GM19468 (cell line): Measurements from ENCODE around the gene LYPD3.
A peak's percentile ranks its signal among the peaks of the same experiment; 100 is the strongest.
"Not testable (repeated sequence)": the region's sequence is repeated elsewhere in the genome, so short reads cannot be mapped to it uniquely, and the experiment has no call there.

Source experiments
- ATAC-seq: cut with Tn5 transposase; IDR thresholded peaks from one replicate; pipeline ENCODE4 v1.9.1; 2021; ENCODE audit warnings: mild to moderate bottlenecking, moderate library complexity, moderate number of reproducible peaks; ENCODE audit not compliant: unreplicated experiment; ENCODE audit errors: extremely low read depth

The LYPD3 gene

DNA sequence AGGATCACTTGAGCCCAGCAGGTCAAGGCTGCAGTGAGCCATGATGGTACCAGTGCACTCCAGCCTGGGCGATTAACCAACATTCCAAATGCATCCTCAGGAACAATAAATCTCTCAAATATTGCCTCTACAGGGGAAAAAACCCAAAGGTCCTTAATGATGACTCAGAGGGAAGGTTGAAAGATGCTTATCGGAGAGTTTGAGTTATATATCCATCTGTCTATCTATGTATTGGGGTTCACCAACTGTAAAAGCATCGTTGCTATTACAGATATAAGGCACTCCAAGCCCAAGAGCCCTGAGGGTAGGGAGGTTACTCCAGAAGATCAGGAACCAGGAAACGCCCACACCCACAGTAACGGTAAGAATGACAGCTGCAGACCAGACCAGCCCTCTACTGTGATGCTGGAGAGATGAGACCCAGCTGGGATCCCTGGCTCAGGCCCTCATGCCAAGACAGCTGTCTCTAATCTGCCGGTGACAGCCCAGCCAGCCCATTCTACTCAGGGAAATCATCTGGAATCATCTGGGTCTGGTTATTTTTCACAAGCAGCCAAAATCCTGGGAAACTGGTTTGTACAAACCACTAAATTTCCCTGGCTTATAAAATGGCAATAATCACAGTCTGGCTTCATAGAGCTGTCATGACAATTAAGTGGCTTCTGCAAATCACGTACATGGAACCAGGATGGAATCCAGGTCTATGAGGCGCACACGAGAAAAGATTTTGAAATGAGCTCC lies 26.9 kb downstream of the LYPD3 start:
- no peak for ATAC-seq

DNA sequence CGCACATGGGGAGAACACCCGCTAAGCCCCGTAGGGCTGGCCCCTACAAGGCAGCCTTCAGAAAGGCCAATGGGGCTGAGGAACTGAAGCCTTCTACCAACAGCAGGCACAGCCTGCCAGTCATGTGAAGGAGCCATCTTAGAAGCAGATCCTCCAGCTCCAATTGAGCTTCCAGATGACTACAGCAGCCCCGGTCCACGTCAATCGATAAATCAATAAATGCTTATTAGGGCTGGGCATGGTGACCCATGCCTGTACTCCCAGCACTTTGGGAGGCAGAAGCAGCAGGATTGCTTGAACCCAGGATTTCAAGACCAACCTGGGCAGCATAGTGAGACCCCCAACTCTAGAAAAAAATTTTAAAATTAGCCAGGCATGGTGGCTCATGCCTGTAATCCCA lies 27.7 kb downstream of the LYPD3 start:
- no peak for ATAC-seq

DNA sequence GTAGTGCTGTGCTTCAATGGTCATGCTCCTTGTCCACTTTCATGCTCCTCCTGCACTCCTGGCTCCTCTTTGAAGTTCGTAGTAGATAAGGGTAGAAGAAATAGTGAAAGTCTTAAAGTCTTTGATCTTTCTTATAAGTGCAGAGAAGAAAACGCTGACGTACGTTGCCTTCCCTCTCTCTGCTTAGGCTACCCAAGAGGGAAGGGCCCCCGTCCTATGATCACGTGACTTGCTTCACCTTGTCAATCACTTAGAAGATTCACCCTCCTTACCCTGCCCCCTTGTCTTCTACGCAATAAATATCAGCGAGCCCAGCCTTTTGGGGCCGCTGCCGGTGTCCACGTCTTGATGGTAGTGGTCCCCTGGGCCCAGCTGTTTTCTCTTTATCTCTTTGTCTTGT lies 28.1 kb downstream of the LYPD3 start:
- not testable (repeated sequence) for ATAC-seq

DNA sequence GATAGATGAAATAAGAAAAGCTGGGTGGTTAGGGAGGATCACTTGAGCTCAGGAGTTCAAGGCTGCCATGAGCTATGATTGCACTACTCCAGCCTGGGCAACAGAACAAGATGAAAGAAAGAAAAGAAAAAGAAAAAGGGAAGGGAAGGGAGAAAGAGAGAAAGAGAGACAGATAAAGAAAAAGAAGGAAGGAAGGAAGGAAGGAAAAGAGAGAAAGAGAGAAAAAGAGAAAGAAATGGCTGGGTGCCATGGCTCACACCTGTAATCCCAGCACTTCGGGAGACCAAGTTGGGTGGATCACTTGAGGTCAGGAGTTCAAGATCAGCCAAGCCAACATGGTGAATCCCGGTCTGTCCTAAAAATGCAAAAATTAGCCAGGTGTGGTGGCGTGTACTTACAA lies 29.6 kb downstream of the LYPD3 start:
- ATAC-seq, result no peak

DNA sequence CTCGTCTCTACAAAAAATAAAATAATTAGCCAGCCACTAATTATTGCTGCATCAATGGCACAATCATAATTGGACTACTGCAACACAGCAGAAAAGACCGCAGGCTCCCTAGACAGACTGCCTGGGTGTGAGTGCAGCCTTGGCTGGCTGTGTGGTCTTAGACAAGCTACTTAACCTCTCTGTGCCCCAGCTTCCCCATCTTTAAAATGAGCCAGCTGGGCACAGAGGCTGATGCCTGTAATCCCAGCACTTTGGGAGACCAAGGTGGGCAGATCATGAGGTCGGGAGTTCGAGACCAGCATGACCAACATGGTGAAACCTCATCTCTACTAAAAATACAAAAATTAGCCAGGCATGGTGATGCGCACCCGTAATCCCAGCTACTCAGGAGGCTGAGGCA lies 31.7 kb downstream of the LYPD3 start:
- ATAC-seq, result no peak

DNA sequence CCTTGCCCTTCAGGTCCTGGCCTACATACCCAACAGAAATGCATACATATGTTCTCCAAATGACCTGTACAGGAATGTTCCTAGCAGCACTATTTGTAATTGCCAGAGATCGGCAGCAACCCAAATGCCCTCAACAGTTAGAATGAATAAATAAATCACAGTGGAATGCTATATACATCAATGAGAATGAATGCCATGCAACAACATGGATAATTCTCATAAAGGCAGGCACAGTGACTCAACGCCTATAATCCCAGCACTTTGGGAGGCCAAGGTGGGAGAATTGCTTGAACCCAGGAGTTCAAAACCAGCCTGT lies 32.1 kb downstream of the LYPD3 start:
- ATAC-seq, result no peak

DNA sequence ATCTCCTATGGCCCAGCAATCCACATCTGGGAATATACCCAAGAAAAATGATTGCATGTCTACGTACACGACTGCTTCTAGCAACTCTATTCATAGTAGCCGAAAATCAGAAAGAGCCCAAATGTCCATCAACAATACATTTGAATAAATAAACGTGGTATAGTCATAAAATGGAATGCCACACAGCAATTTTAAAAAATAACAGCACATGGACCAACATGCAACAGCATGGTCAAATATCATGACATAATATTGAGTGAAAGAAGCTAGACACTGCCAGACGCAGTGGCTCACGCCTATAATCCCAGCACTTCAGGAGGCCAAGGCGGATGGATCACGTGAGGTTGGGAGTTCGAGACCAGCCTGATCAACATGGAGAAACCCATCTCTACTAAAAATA lies 34.4 kb downstream of the LYPD3 start:
- ATAC-seq, result no peak

DNA sequence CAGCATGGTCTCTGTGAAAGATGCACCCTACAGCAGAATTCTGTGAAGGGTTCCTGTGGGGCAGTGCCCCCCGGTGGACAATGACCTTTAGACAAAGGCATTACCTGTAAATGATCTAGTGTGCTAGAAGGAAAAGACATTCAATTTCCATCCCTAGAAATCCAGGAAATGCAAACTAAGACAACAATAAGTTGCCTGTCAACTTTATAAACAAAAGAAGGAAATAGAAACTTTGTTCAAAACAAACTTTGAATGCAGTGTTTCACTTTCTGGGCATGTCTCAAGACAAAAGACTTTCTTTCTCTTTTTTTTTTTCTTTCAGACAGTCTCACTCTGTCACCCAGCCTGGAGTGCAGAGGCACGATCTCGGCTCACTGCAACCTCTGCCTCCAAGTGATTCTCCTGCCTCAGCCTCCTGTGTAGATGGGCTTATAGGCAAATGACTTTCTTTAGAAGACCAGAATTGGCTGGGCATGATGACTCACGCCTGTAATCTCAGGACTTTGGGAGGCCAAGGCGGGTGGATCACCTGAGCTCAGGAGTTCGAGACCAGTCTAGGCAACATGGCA lies 35.2 kb downstream of the LYPD3 start:
- peak; percentile 46 for ATAC-seq

DNA sequence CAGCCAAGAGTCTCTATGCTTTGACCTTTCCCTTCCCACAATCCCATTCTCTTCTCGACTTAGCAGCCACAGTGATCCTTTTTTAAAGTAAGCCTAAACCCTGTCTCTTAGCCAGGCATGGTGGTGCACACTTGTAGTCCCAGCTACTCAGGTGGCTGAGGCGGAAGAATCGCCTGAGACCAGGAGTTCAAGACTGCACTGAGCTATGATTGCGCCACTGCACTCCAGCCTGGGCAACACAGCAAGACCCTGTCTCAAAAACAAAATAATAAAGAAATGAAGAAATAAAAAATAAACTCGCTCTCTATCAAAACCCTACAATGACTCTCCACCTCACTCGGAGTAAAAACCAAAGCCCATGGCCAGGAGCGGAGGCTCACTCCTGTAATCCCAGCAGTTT lies 36.0 kb downstream of the LYPD3 start:
- ATAC-seq, result no peak

DNA sequence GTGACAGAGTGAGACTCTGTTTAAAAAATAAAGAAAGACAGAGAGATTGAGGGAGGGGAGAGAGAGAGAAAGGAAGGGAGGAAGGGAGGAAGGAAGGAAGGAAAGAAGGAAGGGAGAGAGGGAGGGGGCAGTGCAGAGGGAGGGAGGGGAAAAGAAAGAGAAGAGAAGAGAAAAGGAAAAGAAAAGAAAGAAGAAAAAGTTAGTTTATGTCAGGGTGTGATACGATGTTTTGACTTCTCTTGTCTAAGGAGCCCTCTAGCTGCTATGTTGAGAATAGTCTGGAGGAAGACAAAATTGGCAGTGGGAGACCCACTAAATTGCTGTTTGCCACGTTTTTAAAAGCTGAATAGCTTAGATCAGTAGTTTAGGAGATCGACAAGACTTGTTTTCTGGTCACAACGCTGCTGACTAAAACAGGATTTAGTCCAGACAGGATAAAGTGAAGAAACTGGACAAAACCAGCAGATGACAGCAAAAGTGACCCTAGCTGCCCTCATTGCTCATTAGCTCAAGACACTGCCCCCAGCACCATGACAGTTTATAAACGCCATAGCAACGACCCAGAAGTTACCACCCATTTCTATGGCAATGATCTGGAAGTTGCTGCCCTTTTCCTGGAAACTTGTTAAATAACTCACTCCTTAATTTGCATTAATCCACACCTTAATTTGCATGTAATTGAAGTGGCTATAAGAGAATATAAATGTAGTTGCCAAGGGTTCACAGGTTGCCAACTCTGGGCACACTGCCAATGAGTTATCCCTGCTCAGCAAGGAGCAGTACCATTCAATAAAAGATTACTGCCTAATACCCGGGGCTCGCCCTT lies 39.6 kb downstream of the LYPD3 start:
- ATAC-seq, result no peak

DNA sequence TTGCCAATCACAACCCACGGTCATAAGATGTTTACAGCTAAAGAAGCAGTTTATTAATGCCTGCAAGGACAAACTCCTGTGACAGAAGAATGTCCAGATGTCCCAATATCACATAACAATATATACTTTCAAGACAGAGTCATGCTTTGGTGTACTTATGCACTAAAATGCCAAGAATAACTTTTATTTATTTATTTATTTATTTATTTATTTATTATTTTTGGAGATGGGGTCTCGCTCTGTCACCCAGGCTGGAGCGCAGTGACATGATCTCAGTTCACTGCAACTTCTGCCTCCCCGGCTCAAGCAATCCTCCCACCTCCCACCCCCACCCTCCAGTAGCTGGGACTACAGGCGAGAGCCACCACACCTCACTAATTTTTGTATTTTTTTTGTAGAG lies 41.6 kb downstream of the LYPD3 start:
- no peak for ATAC-seq

DNA sequence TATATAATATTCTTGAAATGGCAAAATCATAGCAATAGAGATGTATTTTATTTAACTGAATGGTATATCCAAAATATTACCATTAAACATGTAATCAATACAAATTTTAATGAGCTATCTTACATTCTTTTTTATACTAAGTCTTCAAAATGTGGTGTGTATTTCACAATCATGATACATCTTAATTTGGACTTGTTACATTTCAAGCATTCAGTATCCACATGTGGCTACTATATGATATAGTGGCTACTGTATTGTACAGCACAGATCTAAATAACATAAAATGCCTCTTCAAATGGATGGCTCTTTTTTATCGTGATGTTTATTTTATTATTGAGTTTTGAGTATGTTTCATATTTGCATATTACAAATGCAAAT lies 42.7 kb downstream of the LYPD3 start:
- ATAC-seq, result no peak

DNA sequence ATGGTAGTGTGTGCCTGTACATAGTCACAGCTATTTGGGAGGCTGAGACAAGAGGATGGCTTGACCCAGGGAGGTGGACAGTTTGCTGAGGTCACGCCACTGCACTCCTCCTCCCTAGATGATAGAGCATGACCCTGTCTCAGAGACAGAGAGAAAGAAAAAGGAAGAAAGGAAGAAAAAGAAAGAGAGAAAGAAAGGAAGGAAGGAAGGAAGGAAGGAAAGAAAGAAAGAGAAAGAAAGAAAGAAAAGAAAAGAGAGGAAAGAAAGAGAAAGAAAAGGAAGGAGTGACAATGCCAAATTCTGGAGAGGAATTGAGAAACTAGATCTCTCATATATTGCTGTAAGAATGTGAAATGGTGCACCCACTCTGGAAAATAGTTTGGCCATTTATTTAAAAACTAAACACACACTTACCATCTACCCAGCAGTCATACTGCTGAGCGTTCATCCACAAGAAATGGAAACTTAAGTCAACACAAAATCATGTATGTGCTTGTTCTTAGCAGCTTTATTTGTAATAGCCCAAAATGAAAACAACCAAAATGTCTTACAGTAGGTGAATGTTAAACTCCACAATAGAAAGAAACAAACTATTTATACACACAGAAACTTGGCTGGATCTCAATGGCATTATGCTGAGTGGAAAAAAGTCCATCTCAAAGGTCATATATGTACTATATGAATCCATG lies 43.3 kb downstream of the LYPD3 start:
- no peak for ATAC-seq

DNA sequence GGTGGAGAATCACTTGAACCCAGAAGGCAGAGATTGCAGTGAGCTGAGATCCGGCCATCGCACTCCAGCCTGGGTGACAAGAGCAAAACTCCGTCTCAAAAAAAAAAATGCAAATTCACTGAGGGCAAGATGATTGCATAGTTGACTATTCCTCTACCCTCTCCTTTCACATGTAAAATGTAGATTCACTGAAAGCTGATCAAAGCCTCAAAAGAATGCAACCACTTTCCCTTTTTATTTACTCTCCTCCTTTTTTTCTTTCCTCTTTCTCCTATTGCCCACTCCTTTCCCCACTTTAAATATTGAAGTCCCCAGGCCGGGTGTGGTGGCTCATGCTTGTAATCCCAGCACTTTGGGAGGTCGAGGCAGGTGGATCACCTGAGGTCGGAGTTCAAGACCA lies 44.5 kb downstream of the LYPD3 start:
- no peak for ATAC-seq

DNA sequence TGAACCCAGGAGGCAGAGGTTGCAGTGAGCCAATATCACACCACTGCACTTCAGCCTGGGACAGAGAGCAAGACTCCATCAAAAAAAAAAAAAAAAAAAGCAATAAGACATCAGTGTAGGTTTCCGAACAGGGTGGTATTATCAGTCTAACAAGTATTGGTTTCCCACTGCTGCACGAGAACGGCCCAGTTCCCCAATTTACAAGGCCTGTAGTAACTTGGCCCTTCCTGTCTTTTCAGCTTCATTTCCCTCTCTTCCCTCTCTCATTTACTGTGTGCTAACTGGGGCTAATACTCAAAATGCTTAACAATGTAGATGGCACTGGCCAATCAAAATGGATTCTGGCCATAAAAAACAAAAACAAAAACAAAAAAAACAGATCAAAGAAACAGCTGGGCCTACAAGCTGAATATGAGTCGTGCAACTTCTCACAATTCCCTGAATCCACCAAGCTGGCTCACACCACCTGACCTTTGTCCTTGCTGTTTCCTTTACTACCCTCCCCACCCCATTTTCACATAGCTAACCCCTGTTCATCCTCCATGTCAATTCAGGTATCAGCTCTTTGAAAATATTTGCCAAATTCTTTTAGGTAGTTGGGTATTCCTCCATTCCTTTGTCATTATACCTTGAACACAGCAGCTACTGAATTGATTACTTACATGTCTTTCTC lies 48.3 kb downstream of the LYPD3 start:
- no peak for ATAC-seq

DNA sequence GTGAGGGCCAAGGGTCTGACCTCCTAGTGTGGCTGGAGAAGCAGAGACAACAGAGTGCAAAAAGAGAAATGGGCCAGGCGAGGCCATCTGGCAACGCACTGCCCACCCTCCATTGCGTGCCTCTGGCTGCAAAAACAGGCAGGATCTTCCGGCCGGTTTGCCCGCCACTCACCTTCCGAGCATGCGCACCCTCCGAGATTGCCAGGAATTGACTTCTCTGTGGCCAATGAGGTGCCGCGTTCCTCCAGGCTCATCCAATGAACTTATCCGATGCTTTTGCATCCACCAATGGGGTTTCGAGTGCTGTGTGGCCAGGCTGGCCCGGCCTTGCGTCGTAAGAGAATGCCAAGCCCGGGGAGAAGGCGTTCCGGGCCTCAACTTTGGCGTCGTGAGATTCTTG lies 50.9 kb downstream of the LYPD3 start, which contains the start of gene TEX101:
Gene TEX101, plus strand, starts transcription at position 337 of the 400 bp plus-strand sequence. CDS start 1,030 bp downstream, outside the sequence.
- ATAC-seq, result no peak

DNA sequence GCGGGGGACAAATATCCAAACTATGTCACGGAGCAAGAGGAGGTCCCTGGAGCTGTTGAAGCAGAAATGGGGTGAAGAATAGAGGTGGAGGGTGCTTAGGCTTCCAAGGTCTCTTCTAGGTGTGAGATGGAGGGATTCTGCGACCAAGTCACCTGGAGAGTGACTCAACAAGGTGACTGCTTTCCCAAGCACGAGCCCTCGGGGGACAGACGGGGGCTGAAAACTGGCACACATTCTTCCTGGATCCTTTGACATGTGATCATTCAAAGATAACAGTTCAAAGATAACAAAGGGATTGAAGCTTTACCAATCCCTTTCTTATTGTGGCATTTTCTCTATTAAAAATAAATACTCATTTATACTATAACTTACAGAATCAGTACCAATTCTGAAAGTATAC lies 53.0 kb downstream of the LYPD3 start:
- no peak for ATAC-seq
